GM19240 (cell line): ENCODE data around the gene EXD3.
A peak's percentile ranks its signal among the peaks of the same experiment; 100 is the strongest.
"Not testable (repeated sequence)": the region's sequence is repeated elsewhere in the genome, so short reads cannot be mapped to it uniquely, and the experiment has no call there.

ENCODE experiments used
- DNase-seq: peaks from one replicate; pipeline ENCODE4 v3.0.0; 2011; ENCODE audit warnings: low spot score; ENCODE audit not compliant: insufficient read length

The EXD3 gene

GRCh38 chr9:137459152-137459600 is 36.2 kb upstream of the EXD3 start, which contains the start of gene NSMF:
Gene NSMF (minus strand): TSS chr9:137459334. CDS start chr9:137459102, 232 bp downstream.
- DNase-seq: peak; percentile 97

- no peak for DNase-seq
These were observed 35.5 kb upstream of the EXD3 start for GRCh38 chr9:137458194-137459151.

- DNase-seq: no peak
These were observed 34.6 kb upstream of the EXD3 start for GRCh38 chr9:137457406-137458193.

- no peak for DNase-seq
These were observed 34.0 kb upstream of the EXD3 start for GRCh38 chr9:137456864-137457405.

- DNase-seq: no peak
These were observed 33.3 kb upstream of the EXD3 start for GRCh38 chr9:137456061-137456863.

GRCh38 chr9:137455359-137455991 is 32.5 kb upstream of the EXD3 start:
- DNase-seq: no peak

- DNase-seq: no peak
These were observed 31.8 kb upstream of the EXD3 start for GRCh38 chr9:137454597-137455358.

GRCh38 chr9:137454145-137454596 is 31.2 kb upstream of the EXD3 start:
- no peak for DNase-seq

- peak; percentile 60 for DNase-seq
These were observed 30.7 kb upstream of the EXD3 start for GRCh38 chr9:137453643-137454081.

GRCh38 chr9:137452761-137453642 is 30.0 kb upstream of the EXD3 start:
- no peak for DNase-seq

- DNase-seq: no peak
These were observed 29.2 kb upstream of the EXD3 start for GRCh38 chr9:137452006-137452760.

GRCh38 chr9:137451264-137452005 is 28.5 kb upstream of the EXD3 start:
- DNase-seq: not testable (repeated sequence)

- DNase-seq: not testable (repeated sequence)
These were observed 27.7 kb upstream of the EXD3 start for GRCh38 chr9:137450539-137451222.

GRCh38 chr9:137449931-137450538 is 27.1 kb upstream of the EXD3 start:
- no peak for DNase-seq

- DNase-seq: no peak
These were observed 26.3 kb upstream of the EXD3 start for GRCh38 chr9:137449081-137449844.
